NCI-H2029 (cell line): ENCODE data around the gene FBN2.
"Not testable (repeated sequence)": the region's sequence is repeated elsewhere in the genome, so short reads cannot be mapped to it uniquely, and the experiment has no call there.

ENCODE experiments used
- DNase-seq: peaks from one replicate; lab custom pipeline; 2025; lab: John Stamatoyannopoulos, UW

The FBN2 gene

DNA sequence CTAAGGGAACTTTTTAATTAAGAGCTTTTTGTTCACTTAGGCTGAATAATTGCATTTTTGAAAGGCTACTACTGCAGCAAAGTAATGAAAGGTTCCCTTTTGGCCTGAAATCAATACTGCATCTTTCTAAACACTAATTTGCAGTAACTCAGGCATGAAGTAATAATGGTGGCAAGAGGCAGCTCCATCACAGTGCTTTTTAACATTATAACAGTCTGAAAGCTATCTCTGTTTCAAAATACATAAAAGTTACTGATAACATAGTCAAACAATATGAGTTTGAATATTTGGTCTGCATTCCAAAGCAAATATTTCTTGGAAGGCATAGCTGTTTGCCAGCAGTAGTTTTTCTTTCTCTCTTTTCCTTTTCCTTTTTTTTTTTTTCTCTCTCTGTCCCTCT, 113.4 kb downstream of the FBN2 start:
- DNase-seq, result no peak

GRCh38 chr5:128422612-128423011, 115.4 kb downstream of the FBN2 start:
- DNase-seq, result no peak

DNA sequence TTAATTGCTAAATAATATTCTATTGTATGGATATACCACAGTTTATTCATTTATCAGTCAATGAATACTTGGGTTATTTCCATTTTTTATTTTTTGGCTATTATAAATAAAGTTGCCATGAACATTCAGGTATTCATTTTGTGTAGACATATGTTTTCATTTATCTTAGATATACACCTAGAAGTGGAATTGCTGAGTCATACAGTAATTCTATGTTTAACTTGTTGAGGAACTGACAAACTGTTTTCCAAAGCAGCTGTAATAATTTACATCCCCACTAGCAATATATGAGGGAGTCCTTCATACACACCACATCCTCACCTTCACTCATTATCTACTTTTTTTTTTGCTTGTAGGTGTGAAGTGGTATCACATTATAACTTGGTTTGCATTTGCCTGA, 123.6 kb downstream of the FBN2 start:
- no peak for DNase-seq

GRCh38 chr5:128413356-128413755, 124.7 kb downstream of the FBN2 start:
- no peak for DNase-seq

- DNase-seq, result no peak
These were observed 125.7 kb downstream of the FBN2 start for GRCh38 chr5:128412145-128412930.

DNA sequence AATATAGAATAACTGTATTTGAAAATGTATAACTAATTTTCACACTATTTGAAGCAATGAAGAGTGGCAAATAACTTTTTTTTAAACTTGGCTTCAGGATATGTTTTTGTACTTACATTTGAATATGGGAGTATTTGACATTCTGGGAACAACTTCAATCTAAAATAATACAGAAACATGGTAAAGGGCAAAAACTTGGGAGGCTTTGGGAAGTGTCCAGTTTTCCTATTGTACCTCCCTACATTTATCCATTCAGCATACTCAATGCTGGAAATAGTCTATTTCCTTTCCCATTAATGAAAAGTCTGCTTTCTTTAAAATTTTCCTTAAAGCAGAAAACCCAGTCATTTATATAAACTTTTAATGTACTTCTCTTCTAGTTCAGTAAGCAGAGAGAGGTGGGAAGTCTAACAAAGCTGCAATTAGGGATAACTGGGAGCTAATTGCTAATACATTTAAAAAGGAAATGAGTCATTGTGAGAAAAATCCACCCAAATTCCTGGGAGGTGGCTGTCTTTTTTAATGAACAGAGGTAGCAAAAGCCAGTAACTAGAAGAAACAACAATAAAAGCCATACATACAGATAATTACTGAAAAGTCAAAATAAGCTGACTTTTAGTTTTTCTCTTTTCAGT, 128.8 kb downstream of the FBN2 start:
- no peak for DNase-seq

- DNase-seq, result no peak
These were observed 129.4 kb downstream of the FBN2 start for GRCh38 chr5:128408622-128409021.

- no peak for DNase-seq
These were observed 130.1 kb downstream of the FBN2 start for GRCh38 chr5:128407944-128408343.

- DNase-seq, result no peak
These were observed 131.2 kb downstream of the FBN2 start for GRCh38 chr5:128406803-128407202.

DNA sequence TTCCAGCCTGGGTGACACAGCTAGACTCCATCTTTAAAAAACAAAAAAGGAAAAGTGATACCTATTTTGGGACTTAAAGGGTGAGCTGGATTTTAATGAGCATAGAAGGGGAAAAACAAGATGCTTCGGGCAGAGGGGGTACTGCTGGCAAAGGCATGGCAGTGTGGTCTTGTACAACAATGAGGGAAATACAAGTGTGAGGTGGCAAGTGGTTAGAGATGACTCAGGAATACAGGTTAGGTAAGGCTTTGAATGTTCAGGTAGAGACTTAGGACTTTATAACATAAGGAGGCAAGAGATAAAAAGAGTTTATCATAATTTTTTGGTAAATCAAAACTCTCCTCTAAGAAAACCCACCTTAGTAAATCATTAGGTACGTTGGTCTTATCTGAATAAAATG, 132.9 kb downstream of the FBN2 start:
- no peak for DNase-seq

GRCh38 chr5:128403333-128403732, 134.7 kb downstream of the FBN2 start:
- DNase-seq, result no peak

DNA sequence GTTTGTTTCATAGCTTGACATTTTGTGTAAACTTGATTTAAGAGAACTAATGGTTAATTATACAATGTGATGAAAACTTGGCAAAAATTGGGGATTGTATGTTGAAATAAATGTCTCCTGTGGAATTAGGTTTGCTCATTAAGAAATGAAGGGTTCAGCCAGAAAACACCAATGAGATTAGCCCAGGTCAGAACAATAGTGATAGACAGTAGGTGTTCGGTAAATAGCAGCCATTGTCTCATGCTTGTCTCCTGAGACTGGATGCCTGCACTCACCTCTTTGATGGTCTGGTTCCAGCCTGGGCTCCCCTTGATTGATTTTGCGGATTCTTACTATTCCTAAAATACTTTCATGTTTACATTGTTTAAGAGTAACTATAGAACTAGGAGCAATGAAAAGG, 135.5 kb downstream of the FBN2 start:
- DNase-seq, result no peak

DNA sequence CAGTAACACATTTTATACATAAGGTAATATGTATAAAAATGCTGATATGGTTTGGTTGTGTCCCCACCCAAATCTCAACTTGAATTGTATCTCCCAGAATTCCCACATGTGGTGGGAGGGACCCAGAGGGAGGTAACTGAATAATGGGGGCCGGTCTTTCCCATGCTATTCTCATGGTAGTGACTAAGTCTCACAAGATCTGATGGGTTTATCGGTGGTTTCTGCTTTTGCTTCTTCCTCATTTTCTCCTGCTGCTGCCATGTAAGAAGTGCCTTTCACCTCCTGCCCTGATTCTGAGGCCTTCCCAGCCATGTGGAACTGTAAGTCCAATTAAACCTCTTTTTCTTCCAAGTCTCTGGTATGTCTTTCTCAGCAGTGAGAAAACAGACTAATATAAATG, 137.3 kb downstream of the FBN2 start:
- DNase-seq, result not testable (repeated sequence)

DNA sequence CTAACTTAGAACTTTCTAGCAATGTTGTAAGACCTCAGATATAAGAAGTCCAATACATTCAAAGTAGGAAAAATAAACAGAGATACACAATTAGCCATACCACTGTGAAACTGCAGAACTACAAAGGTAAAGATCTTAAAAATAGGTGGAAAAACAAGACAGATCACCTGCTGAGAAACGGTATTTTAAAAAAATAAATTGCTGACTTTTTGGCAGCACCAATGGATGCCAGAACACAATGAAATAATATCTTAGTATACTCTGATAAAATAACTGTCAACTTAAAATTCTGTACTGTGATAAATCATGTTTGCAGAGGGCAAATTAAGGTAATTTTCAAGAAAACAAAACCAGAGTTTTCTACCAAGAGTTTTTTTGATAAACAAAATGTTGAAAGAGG, 138.9 kb downstream of the FBN2 start:
- DNase-seq, result no peak

DNA sequence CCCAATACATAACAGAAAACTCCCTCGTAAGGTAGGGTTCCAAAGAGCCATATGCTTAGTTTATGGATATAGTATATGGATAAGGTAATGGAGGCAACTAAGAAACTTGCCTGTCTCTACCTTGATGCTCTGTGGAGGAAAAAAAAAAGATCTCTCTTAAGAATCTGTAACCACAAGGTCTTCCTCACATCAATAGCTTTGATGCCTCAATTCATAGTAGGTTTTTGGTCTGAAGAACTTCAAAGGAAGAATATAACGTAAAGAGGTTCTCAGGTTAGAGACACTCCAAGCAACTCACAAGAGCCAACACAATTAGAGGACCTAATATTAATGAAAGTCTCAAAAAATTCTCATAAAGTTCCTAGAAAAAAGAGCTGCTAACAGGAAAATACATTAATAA, 140.2 kb downstream of the FBN2 start:
- no peak for DNase-seq

- DNase-seq, result no peak
These were observed 143.0 kb downstream of the FBN2 start for GRCh38 chr5:128395073-128395472.

DNA sequence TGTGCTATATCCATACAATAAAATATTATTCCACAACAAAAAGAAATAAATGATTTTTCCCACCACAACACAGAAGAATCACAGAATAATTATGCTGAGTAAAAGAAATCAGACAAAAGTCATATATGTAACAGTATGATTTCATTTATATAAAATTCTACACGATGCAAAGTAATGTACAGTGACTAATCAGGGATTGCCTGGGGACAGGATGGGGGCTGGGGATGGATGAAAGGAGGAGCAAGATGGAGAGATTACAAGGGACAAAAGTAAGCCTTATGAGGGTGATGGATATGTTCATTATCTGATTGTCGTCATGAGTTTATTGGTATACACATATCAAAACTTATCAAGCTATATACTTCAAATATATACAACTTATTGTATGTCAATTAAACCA, 154.0 kb downstream of the FBN2 start:
- no peak for DNase-seq

GRCh38 chr5:128380337-128380736, 157.7 kb downstream of the FBN2 start:
- DNase-seq, result no peak

DNA sequence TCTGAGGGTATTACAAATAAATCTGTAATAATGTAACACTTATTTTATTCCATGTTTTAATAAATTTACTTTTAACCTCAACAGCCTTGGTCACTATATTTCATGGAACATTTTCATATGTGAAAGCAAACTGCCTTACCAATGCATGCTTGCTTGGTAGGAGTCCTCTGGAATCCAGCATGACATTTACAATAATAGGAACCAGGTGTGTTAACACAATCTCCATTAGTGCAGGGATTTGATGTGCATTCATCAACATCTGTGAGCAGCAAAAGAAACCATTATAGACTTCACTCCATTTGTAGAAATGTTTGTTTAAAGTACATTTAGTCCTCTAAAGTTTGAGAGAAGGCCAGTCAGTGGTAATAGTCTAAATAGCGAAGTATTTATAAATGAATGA, 159.4 kb downstream of the FBN2 start:
- DNase-seq, result no peak

- no peak for DNase-seq
These were observed 159.8 kb downstream of the FBN2 start for GRCh38 chr5:128378196-128378595.

GRCh38 chr5:128376577-128376976, 161.5 kb downstream of the FBN2 start:
- DNase-seq, result no peak

GRCh38 chr5:128366147-128366546, 171.9 kb downstream of the FBN2 start:
- no peak for DNase-seq

DNA sequence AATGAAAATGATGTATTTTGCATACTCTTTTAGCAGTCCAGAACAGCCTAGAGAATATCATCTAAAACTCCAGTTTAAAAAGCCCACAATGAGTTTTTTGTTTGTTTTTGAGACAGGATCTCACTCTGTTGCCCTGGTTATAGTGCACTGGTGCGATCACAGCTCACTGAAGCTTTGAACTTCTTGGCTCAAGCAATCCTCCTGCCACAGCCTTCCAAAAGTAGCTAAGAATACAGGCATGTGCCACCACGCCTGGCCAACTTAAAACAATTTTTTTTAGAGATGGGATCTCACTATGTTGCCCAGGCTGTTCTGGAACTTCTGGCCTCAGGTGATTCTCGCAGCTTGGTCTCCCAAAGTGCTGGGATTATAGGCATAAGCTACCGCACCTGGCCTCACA, 175.7 kb downstream of the FBN2 start:
- no peak for DNase-seq

- DNase-seq, result no peak
These were observed 179.2 kb downstream of the FBN2 start for GRCh38 chr5:128358826-128359225.
